ENCODE measurements around the gene CROT. TPM values are rescaled to one million over a fixed set of nuclear protein-coding genes. Genes with fewer than 3 reads are reported as not detected.
A peak's percentile ranks its signal among the peaks of the same experiment; 100 is the strongest.

CROT gene
- polyA plus RNA-seq, 2 of the 4 experiments (the other 2 are of a cell fraction) = 12.3 to 18.2 TPM

GRCh38 chr7:87310790-87311419 is 34.6 kb upstream of the CROT start:
- peaks cover 1% of the 10 kb centered on the region; the same call in 1 of the 3 replicates for H3K4me1 ChIP-seq
- H3K27ac ChIP-seq = no peak overlapping the region
- H3K4me2 ChIP-seq = no peak overlapping the region
- no peak overlapping the region for H3K4me3 ChIP-seq
- ChIA-PET POLR2A (no interaction called here), CTCF (interaction anchor here (0.7 to 9.6 kb wide), 3 partner anchors 10 to 105 kb away, joined by 3 to 195 read pairs (median 4); no protein-coding TSS in a partner anchor)
- FAIRE-seq (no peak), ATAC-seq (no peak; a peak in 1 of 6 replicates), DNase-seq (ENCODE audit: low read depth in 1 of 2, low spot score in 1 of 2) (no peak)
- WGBS (ENCODE audit: missing lambda C conversion rate) = 27% methylated on average over 4 of the region's 4 CpGs
- no peaks in the 10 kb centered on the region for H3K9me3 ChIP-seq
- TF ChIP-seq FOSB (CRISPR knock-in tag; IDR thresholded peaks at IDR 0.05) (no peak), POLR2A (IDR thresholded peaks at IDR 0.05; ENCODE audit: low read length) (no peak), ESRRA (IDR thresholded peaks at IDR 0.05; ENCODE audit: borderline replicate concordance, low read length) (no peak), CHD4 (IDR thresholded peaks at IDR 0.05; ENCODE audit: borderline replicate concordance) (no peak)
- TF ChIP-seq, protein P1, sequence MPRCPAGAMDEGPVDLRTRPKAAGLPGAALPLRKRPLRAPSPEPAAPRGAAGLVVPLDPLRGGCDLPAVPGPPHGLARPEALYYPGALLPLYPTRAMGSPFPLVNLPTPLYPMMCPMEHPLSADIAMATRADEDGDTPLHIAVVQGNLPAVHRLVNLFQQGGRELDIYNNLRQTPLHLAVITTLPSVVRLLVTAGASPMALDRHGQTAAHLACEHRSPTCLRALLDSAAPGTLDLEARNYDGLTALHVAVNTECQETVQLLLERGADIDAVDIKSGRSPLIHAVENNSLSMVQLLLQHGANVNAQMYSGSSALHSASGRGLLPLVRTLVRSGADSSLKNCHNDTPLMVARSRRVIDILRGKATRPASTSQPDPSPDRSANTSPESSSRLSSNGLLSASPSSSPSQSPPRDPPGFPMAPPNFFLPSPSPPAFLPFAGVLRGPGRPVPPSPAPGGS (IDR thresholded peaks at IDR 0.05) = no peak

DNA sequence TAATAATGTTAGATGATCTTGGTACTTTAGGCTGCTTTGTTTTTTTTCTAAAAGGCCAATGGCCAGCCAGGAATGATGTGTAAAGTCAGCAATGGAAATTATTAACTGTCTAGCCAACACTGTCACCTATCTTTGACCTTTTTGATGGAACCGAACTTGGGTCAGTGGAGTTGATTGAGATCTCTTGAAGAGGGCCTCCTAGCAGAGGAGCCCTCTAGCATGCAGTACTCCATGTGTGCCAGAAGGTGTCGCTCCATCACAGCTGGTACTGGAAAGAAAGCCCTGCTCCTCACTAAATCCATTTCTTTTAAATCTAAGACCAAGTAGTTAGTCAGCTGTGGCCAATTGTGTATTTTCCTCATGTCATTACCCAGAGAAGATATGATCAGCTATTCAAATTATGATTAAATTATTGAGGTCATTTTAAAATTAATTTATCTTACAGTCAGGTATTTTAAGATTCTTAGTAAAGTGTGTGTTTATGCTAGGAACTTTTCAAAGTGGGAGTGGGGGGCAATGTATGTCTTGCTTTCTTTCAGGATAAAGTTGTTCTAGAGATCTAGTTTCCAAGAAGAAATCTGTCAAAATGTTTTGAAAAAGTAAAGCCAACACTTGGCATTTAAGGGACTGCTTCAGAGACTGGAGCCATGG is 33.1 kb upstream of the CROT start:
- peak; percentile 96 for TF ChIP-seq CTCF (IDR thresholded peaks at IDR 0.05)
- TF ChIP-seq NFE2L2 (conservative IDR thresholded peaks at IDR 0.05; ENCODE audit: low read length) = no peak
- TF ChIP-seq PHF8 (IDR thresholded peaks at IDR 0.05; ENCODE audit: borderline replicate concordance, low read depth) = no peak
- TF ChIP-seq E2F6 (IDR thresholded peaks at IDR 0.05; ENCODE audit: borderline replicate concordance, low read depth) = no peak
- TF ChIP-seq HDAC2 (IDR thresholded peaks at IDR 0.05) = no peak
- TF ChIP-seq, protein P2, sequence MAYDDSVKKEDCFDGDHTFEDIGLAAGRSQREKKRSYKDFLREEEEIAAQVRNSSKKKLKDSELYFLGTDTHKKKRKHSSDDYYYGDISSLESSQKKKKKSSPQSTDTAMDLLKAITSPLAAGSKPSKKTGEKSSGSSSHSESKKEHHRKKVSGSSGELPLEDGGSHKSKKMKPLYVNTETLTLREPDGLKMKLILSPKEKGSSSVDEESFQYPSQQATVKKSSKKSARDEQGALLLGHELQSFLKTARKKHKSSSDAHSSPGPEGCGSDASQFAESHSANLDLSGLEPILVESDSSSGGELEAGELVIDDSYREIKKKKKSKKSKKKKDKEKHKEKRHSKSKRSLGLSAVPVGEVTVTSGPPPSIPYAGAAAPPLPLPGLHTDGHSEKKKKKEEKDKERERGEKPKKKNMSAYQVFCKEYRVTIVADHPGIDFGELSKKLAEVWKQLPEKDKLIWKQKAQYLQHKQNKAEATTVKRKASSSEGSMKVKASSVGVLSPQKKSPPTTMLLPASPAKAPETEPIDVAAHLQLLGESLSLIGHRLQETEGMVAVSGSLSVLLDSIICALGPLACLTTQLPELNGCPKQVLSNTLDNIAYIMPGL (CRISPR knock-in tag; IDR thresholded peaks at IDR 0.05; ENCODE audit: borderline replicate concordance) = no peak
- TF ChIP-seq SMC3 (IDR thresholded peaks at IDR 0.05) = peak; percentile 95
- peak; percentile 95 to 98 for TF ChIP-seq RAD21 (conservative IDR thresholded peaks at IDR 0.05 in 1 of 2, IDR thresholded peaks at IDR 0.05 in 1 of 2)
- no peak for TF ChIP-seq POLR2AphosphoS2 (conservative IDR thresholded peaks at IDR 0.05; ENCODE audit: low read length)
- no peak for TF ChIP-seq FOSL2 (IDR thresholded peaks at IDR 0.05)
- TF ChIP-seq FOSL2 (CRISPR knock-in tag; IDR thresholded peaks at IDR 0.05) = no peak
- peaks cover 14% of the 10 kb centered on the region for H3K4me1 ChIP-seq
- H3K27ac ChIP-seq = no peak overlapping the region
- POLR2A ChIA-PET = no interaction called here
- 0% methylated on average over 2 of the region's 2 CpGs for WGBS (ENCODE audit: missing lambda C conversion rate)
- H3K9me3 ChIP-seq = no peaks in the 10 kb centered on the region
- FAIRE-seq = peak; percentile 7
- no peak overlapping the region for H3K4me3 ChIP-seq
- DNase-seq (ENCODE audit: low read depth in 1 of 2, low spot score in 1 of 2) = peak; percentile 52 to 66
- no peak overlapping the region for H3K4me2 ChIP-seq
- CTCF ChIA-PET = interaction anchor here (0.6 to 9.6 kb wide), 21 partner anchors 9 to 650 kb away, joined by 3 to 195 read pairs (median 4); no protein-coding TSS in a partner anchor
- ATAC-seq = peak; percentile 84 to 93
